ENCODE data around the gene DNAL4. TPM values are rescaled to one million over a fixed set of nuclear protein-coding genes. Genes with fewer than 3 reads are reported as not detected.

The DNAL4 gene
- total and polyA plus RNA-seq, 2 of the 4 experiments (the other 2 are of a cell fraction): 6.1 to 12.1 TPM

GRCh38 chr22:38754751-38755154 is 39.2 kb downstream of the DNAL4 start:
- Histone ChIP-seq H3K9ac (ENCODE audit: low read depth, low read length) (peak overlapping the region; percentile 85), H3K23ac (ENCODE audit: low read depth, low read length) (peak overlapping the region; percentile 70), H3K27me3 (ENCODE audit: control insufficient read depth, insufficient read depth, low read length) (no peaks in the 10 kb centered on the region), H3K4me3 (ENCODE audit: insufficient read depth, low read depth, low read length) (peak overlapping the region; percentile 52), H2BK120ac (ENCODE audit: low read depth, low read length) (peak overlapping the region; percentile 61; the same call in 1 of the 2 replicates), H2BK5ac (ENCODE audit: low read depth, low read length, poor library complexity, severe bottlenecking) (peak overlapping the region; percentile 85), H3K18ac (ENCODE audit: low read depth, low read length) (peak overlapping the region; percentile 22), H2AK9ac (replicated peaks; ENCODE audit: low read depth, low read length, poor library complexity) (peak overlapping the region; percentile 98), H3K4me2 (ENCODE audit: low read depth, low read length) (peak overlapping the region; percentile 95), H3K9me1 (ENCODE audit: insufficient read depth, low read length) (peaks cover 14% of the 10 kb centered on the region), H4K8ac (ENCODE audit: low read depth in 2 of 2, low read length in 2 of 2) (peak overlapping the region; percentile 95 to 98), H2BK15ac (ENCODE audit: low read depth, low read length) (peak overlapping the region; percentile 87; the same call in 2 of the 3 replicates), H3K4me1 (ENCODE audit: control insufficient read depth, insufficient read depth, low read length) (peaks cover 9% of the 10 kb centered on the region), H3K56ac (ENCODE audit: extremely low read depth, insufficient read depth, low read length) (peak overlapping the region; percentile 69), H3K9me3 (ENCODE audit: control insufficient read depth, insufficient read depth, low read length) (no peaks in the 10 kb centered on the region), H4K91ac (ENCODE audit: insufficient read depth, low read depth, low read length) (peak overlapping the region; percentile 97), H2AK5ac (ENCODE audit: low read depth, low read length) (peak overlapping the region; percentile 92), H3K79me1 (ENCODE audit: low read depth in 1 of 2, low read length in 2 of 2) (peaks cover 17 to 65% of the 10 kb centered on the region in 2 experiments), H4K5ac (ENCODE audit: low read depth, low read length) (peak overlapping the region; percentile 87), H2BK20ac (ENCODE audit: low read depth, low read length) (0 out of 2 replicates have a peak overlapping the region, but pooled peaks have one; percentile 18), H4K20me1 (ENCODE audit: insufficient read depth, low read length) (peaks cover 4% of the 10 kb centered on the region; the same call in 1 of the 2 replicates), H3K14ac (replicated peaks; ENCODE audit: low read depth, low read length) (peak overlapping the region; percentile 87), H3K36me3 (ENCODE audit: control insufficient read depth, insufficient read depth, low read length) (peaks cover 27% of the 10 kb centered on the region), H3K4ac (ENCODE audit: low read depth, low read length) (peak overlapping the region; percentile 93), H2AFZ (replicated peaks; ENCODE audit: low read length, poor library complexity) (peak overlapping the region; percentile 98), H3K27ac (ENCODE audit: insufficient read depth, low read length) (peak overlapping the region; percentile 94)
- dilution Hi-C loops (cut with HindIII; ENCODE audit: low sequenced_read_pairs, unreplicated experiment) (no loop called here), intact Hi-C loops (cut with micrococcal nuclease) (no loop called here), in situ Hi-C loops (cut with MboI; ENCODE audit: low sequenced_read_pairs) (no loop called here)
- DNase-seq (peak; percentile 19), ATAC-seq (ENCODE audit: low read depth) (peak; percentile 7)
- ChIA-PET POLR2A (ENCODE audit: unreplicated experiment) (interaction anchor here (0.7 kb wide), 1 partner anchor 43 kb away, joined by 3 read pairs; no protein-coding TSS in a partner anchor), CTCF (interaction anchor here (1.2 kb wide), 1 partner anchor 11 kb away, joined by 4 read pairs; no protein-coding TSS in a partner anchor)
- BruUV-seq (replicated peaks): no TSS peak
- TF ChIP-seq FOS (IDR thresholded peaks at IDR 0.05; ENCODE audit: low read depth, low read length) (no peak), SMC3 (IDR thresholded peaks at IDR 0.05; ENCODE audit: low read depth, low read length) (no peak), NFE2L2 (IDR thresholded peaks at IDR 0.05; ENCODE audit: low read depth, low read length) (no peak), MXI1 (IDR thresholded peaks at IDR 0.05; ENCODE audit: borderline replicate concordance, low read depth, low read length) (no peak), RFX5 (IDR thresholded peaks at IDR 0.05; ENCODE audit: low read depth, low read length) (no peak), CEBPB (IDR thresholded peaks at IDR 0.05; ENCODE audit: low read depth, low read length) (no peak), RCOR1 (IDR thresholded peaks at IDR 0.05; ENCODE audit: insufficient replicate concordance, low read length) (no peak), RAD21 (IDR thresholded peaks at IDR 0.05; ENCODE audit: low read length) (no peak), BHLHE40 (IDR thresholded peaks at IDR 0.05; ENCODE audit: low read depth, low read length) (no peak), MAFK (IDR thresholded peaks at IDR 0.05; ENCODE audit: low read depth, low read length) (no peak), POLR2A (IDR thresholded peaks at IDR 0.05; ENCODE audit: low read depth, low read length) (no peak), ELK1 (IDR thresholded peaks at IDR 0.05; ENCODE audit: borderline replicate concordance, low read depth, low read length) (no peak), MAZ (IDR thresholded peaks at IDR 0.05; ENCODE audit: borderline replicate concordance, low read depth, low read length) (no peak), CHD1 (IDR thresholded peaks at IDR 0.05; ENCODE audit: low read depth, low read length) (no peak)
- 0% methylated on average over 4 of the region's 12 CpGs; no CpG with 5 or more reads in 1 of the 2 experiments for WGBS, 2 experiments (ENCODE audit: extremely low coverage in 2 of 2, insufficient read length in 1 of 2)
